Naive thymus-derived CD4-positive, alpha-beta T cell (primary cell): ENCODE data around the gene BDKRB2. TPM values are rescaled to one million over a fixed set of nuclear protein-coding genes. Genes with fewer than 3 reads are reported as not detected.

ENCODE experiments used
- ATAC-seq: fragments of 150-1000 bp; cut with Tn5 transposase; 2 replicates; pipeline ENCODE4 v1.10.0; 2021; ENCODE audit warnings: mild to moderate bottlenecking, moderate library complexity
- CTCF ChIA-PET: fragments of 350-600 bp; sonication (Branson Sonifier 250); formaldehyde crosslinking; loops from one replicate; lab custom pipeline; 2021; ENCODE audit warnings: antibody characterized with exemption; lab: Charles Lee
- POLR2A ChIA-PET: fragments of 350-600 bp; sonication (Branson Sonifier 250); formaldehyde crosslinking; loops from one replicate; lab custom pipeline; 2021; ENCODE audit warnings: antibody characterized with exemption, inconsistent platforms; lab: Charles Lee
- DNase-seq, 9 donors: peaks; one replicate each; pipeline versions ENCODE4 v3.0.0 to v3.0.0-alpha.2; 2020 to 2022; ENCODE audit warnings: mixed read lengths in 1 of 9
- H3K27ac ChIP-seq: one replicate; pipeline ENCODE4 v1.7.0; 2013; ENCODE audit warnings: mild to moderate bottlenecking, low read depth, low read length, moderate library complexity
- H3K27me3 ChIP-seq, 2 donors: one replicate each; pipeline ENCODE4 v1.7.0; 2013; ENCODE audit warnings: low read length in 2 of 2, mild to moderate bottlenecking in 2 of 2, moderate library complexity in 2 of 2; ENCODE audit not compliant: control insufficient read depth in 2 of 2, insufficient read depth in 2 of 2
- H3K36me3 ChIP-seq, 3 experiments: 1 replicate in 2 of 3; 2 replicates in 1 of 3; pipeline ENCODE4 v1.7.0; 2013; ENCODE audit warnings: low read length in 3 of 3, mild to moderate bottlenecking in 3 of 3, moderate library complexity in 1 of 3; ENCODE audit not compliant: insufficient read depth in 3 of 3, control insufficient read depth in 2 of 3
- H3K4me1 ChIP-seq, 2 donors: one replicate each; pipeline ENCODE4 v1.7.0; 2013; ENCODE audit warnings: low read length in 2 of 2, mild to moderate bottlenecking in 2 of 2, moderate library complexity in 1 of 2; ENCODE audit not compliant: control insufficient read depth in 2 of 2, insufficient read depth in 2 of 2
- H3K4me3 ChIP-seq: 2 replicates; pipeline ENCODE4 v1.7.0; 2013; ENCODE audit warnings: mild to moderate bottlenecking, low read length
- H3K9me3 ChIP-seq, 3 experiments: 1 replicate in 2 of 3; 2 replicates in 1 of 3; pipeline ENCODE4 v1.7.0; 2013; ENCODE audit warnings: low read length in 3 of 3; ENCODE audit not compliant: control insufficient read depth in 2 of 3
- H3K27ac Mint-ChIP-seq, 9 donors: one replicate each; pipeline ENCODE4 v1.8.0; 2020 to 2022; ENCODE audit warnings: mixed read lengths in 9 of 9, mild to moderate bottlenecking in 8 of 9, moderate library complexity in 5 of 9, inconsistent platforms in 2 of 9
- H3K27me3 Mint-ChIP-seq, 5 donors: one replicate each; pipeline ENCODE4 v1.8.0; 2021 to 2022; ENCODE audit warnings: mixed read lengths in 5 of 5, mild to moderate bottlenecking in 1 of 5
- H3K36me3 Mint-ChIP-seq, 5 donors: one replicate each; pipeline ENCODE4 v1.8.0; 2020 to 2022; ENCODE audit warnings: mixed read lengths in 5 of 5, mild to moderate bottlenecking in 3 of 5, inconsistent platforms in 1 of 5
- H3K4me1 Mint-ChIP-seq, 7 donors: one replicate each; pipeline ENCODE4 v1.8.0; 2020 to 2022; ENCODE audit warnings: mixed read lengths in 7 of 7, mild to moderate bottlenecking in 3 of 7, inconsistent platforms in 1 of 7
- H3K4me3 Mint-ChIP-seq, 10 donors: one replicate each; pipeline ENCODE4 v1.8.0; 2020 to 2022; ENCODE audit warnings: mild to moderate bottlenecking in 10 of 10, mixed read lengths in 10 of 10, moderate library complexity in 6 of 10, inconsistent platforms in 2 of 10
- H3K9me3 Mint-ChIP-seq, 11 donors: one replicate each; pipeline ENCODE4 v1.8.0; 2020 to 2022; ENCODE audit warnings: mixed read lengths in 11 of 11, mild to moderate bottlenecking in 4 of 11, inconsistent platforms in 1 of 11, moderate library complexity in 1 of 11
- intact Hi-C, 2 donors: fragments of 100-400 bp; cut with micrococcal nuclease; formaldehyde crosslinking; loops; one replicate each; pipeline ENCODE4 v1.15.1; 2023
- polyA plus RNA-seq, 2 donors: library from polyadenylated mRNA; unstranded; fragments of 300-500 nt; fragmentation: Illumina TruSeq; gene quantifications; one replicate each; pipeline ENCODE4 v1.2.3, GENCODE V29; 2021
- total RNA-seq, 6 experiments: library from RNA in 5 of 6; stranded (reverse) in 5 of 6; gene quantifications; 1 replicate in 5 of 6; 2 replicates in 1 of 6; pipeline ENCODE4 v1.2.3 and lab custom pipeline; 2021 to 2026

Gene BDKRB2
- total and polyA plus RNA-seq, 7 experiments from 2014 or later = 0.08 TPM; not detected in 6

DNA sequence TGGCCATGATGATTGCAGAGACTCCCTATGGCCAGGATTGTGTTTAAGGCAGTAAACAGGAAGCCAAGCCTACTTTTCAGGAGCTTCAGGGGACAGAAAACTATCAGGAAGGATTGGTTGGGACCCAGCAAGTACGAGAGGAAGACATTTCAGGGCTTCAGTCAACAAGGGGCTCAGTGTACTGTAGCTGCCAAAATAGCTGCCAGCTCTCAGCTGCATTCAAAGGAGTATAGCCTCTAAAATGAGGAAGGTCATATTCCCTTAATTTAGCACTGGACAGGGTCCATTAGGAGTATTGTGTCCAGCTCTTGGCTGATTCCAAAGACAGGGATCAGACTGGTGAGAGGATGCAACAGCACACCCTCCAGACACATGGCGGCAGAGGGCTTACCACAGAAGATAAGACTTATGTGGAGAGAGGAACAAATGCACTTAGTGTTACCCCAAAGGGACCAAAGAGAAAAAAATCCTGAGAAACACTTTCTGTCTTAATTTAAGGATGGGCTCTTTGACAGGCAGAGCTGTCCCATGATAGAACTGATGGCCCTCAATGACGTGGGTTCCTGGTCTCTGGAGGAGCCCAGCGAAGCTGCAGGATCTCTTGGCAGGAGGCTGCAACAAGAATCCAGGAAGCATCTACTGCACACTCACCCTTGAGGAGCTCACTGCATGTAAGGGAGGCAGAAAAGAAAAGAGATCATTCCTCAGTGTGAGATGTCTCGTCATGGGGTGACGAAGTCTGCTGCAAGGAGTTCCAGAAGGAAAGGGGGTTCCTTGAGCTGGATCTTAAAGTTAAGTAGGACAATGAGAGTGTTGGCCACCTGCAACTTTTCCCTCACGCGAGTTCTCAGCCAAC lies 66.2 kb downstream of the BDKRB2 start:
- Mint-ChIP-seq H3K27me3 (peaks cover 0 to 14% (median 0%) of the 10 kb centered on the region in 5 donors), H3K4me1 (peaks cover 0 to 5% (median 2%) of the 10 kb centered on the region in 7 donors), H3K36me3 (no peaks in the 10 kb centered on the region), H3K27ac (no peak overlapping the region), H3K9me3 (peaks cover 0 to 17% (median 3%) of the 10 kb centered on the region in 11 donors), H3K4me3 (no peak overlapping the region)
- Histone ChIP-seq H3K36me3 (no peaks in the 10 kb centered on the region), H3K4me3 (no peak overlapping the region), H3K27ac (no peak overlapping the region), H3K4me1 (peaks cover 0 to 2% of the 10 kb centered on the region in 2 donors), H3K9me3 (no peaks in the 10 kb centered on the region), H3K27me3 (no peaks in the 10 kb centered on the region)
- CTCF ChIA-PET = interaction anchor here (7.0 kb wide), 1 partner anchor 168 kb away, joined by 87 read pairs; no protein-coding TSS in a partner anchor
- no peak for ATAC-seq
- intact Hi-C loops = no loop called here
- POLR2A ChIA-PET = no interaction called here
- no peak for DNase-seq

DNA sequence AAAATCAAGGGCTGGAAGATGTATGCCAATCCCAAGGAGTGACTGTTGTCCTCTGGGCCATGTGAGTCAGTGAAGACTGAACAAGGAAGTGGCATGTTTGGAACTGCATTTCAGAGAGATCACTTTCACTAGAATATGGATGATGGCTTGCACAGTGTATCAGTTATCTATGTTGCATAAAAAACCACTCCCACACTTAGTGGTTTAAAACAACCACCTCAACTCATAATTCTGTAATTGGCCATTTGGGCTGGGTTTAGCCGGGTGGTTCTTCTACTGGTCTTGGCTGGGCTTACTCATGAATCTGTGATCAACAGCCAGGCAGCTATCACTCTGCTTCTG lies 66.8 kb downstream of the BDKRB2 start:
- H3K36me3 Mint-ChIP-seq = no peaks in the 10 kb centered on the region
- H3K4me3 ChIP-seq = no peak overlapping the region
- ChIA-PET CTCF (interaction anchor here (1.1 to 7.0 kb wide), 2 partner anchors 169 to 273 kb away, joined by 3 to 87 read pairs; no protein-coding TSS in a partner anchor), POLR2A (no interaction called here)
- ATAC-seq (no peak), DNase-seq (no peak)
- peaks cover 0 to 17% (median 3%) of the 10 kb centered on the region in 11 donors for H3K9me3 Mint-ChIP-seq
- no peak overlapping the region for H3K27ac ChIP-seq
- peaks cover 0 to 5% (median 2%) of the 10 kb centered on the region in 7 donors for H3K4me1 Mint-ChIP-seq
- H3K27me3 Mint-ChIP-seq = peaks cover 0 to 8% (median 0%) of the 10 kb centered on the region in 5 donors
- no peaks in the 10 kb centered on the region for H3K27me3 ChIP-seq
- H3K4me1 ChIP-seq = peaks cover 0 to 2% of the 10 kb centered on the region in 2 donors
- H3K9me3 ChIP-seq = no peaks in the 10 kb centered on the region
- H3K36me3 ChIP-seq = no peaks in the 10 kb centered on the region
- H3K4me3 Mint-ChIP-seq = no peak overlapping the region
- intact Hi-C loops = no loop called here
- H3K27ac Mint-ChIP-seq = no peak overlapping the region

DNA sequence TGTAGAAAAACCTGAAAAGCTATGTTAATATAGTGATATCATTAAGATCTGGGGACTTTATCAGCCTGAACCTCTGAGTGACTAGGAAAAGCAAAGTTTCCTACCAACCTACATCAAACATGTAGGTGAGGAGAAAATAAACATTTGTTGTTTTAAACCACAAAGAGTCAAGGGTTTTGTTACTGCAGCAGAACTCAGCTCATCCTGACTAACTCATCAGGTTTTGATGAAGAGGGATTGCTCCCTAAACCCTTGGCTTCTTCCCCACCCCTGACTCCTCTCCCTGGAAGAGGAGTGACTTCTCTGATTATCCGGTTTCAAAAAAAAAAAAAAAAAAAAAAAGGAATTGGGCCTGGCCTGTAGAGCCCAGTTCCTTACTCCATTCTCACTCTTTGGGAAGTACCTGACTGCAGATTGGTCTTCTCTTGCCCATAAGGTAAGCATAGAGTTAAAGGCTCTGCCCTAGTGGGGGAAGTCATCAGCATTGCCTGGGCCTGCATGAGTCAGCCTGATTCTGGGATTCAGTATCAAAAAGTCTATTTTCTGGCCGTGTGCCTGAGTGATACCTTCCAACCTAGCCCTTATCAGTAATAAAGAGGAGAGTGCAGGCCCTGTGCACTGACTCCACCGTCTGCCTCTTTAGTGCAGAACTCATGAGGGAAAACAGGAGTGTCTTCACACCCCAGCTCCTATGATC lies 68.3 kb downstream of the BDKRB2 start:
- intact Hi-C loops = no loop called here
- Histone ChIP-seq H3K4me3 (no peak overlapping the region), H3K4me1 (peaks cover 0 to 2% of the 10 kb centered on the region in 2 donors), H3K27me3 (no peaks in the 10 kb centered on the region), H3K36me3 (no peaks in the 10 kb centered on the region), H3K9me3 (peaks cover 0 to 6% (median 4%) of the 10 kb centered on the region in 3 experiments), H3K27ac (no peak overlapping the region)
- ChIA-PET POLR2A (interaction anchor here (0.9 kb wide), 1 partner anchor 172 kb away, joined by 3 read pairs; no protein-coding TSS in a partner anchor), CTCF (interaction anchor here (0.7 to 7.0 kb wide), 4 partner anchors 171 to 277 kb away, joined by 3 to 87 read pairs (median 4); no protein-coding TSS in a partner anchor)
- ATAC-seq (no peak), DNase-seq (no peak)
- H3K36me3 Mint-ChIP-seq = peaks cover 0 to 3% (median 0%) of the 10 kb centered on the region in 5 donors
- no peak overlapping the region for H3K4me3 Mint-ChIP-seq
- H3K27ac Mint-ChIP-seq = no peak overlapping the region
- peaks cover 0 to 24% (median 6%) of the 10 kb centered on the region in 11 donors for H3K9me3 Mint-ChIP-seq
- peaks cover 0 to 5% (median 0%) of the 10 kb centered on the region in 7 donors for H3K4me1 Mint-ChIP-seq
- no peaks in the 10 kb centered on the region for H3K27me3 Mint-ChIP-seq

DNA sequence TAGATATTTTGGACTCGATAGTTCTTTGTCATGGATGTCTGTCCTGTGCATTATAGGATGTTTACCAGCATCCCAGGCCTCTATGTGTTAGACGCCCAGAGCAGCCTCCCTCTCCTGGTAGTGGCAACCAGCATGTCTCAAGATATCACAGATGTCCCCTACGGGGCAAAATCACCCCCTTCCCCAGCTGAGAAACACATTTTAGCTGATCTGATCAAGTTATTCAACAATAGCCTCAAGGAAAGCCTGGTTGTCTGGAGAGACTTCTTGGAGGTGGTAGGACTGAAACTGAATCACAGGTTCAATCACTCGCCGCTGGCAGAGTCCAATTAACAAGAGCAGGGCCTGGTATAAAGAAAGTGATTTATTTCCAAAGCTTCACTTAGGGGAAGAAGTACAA lies 69.0 kb downstream of the BDKRB2 start:
- Histone ChIP-seq H3K36me3 (no peaks in the 10 kb centered on the region), H3K4me3 (no peak overlapping the region), H3K4me1 (peaks cover 0 to 2% of the 10 kb centered on the region in 2 donors), H3K27me3 (no peaks in the 10 kb centered on the region), H3K9me3 (peaks cover 0 to 14% (median 4%) of the 10 kb centered on the region in 3 experiments), H3K27ac (no peak overlapping the region)
- POLR2A ChIA-PET = no interaction called here
- CTCF ChIA-PET = interaction anchor here (0.6 to 7.0 kb wide), 8 partner anchors 15 to 321 kb away, joined by 3 to 87 read pairs (median 6); no protein-coding TSS in a partner anchor
- ATAC-seq (no peak), DNase-seq (no peak)
- Mint-ChIP-seq H3K27ac (peak overlapping the region in 1 of 9 donors; percentile 33), H3K9me3 (peaks cover 0 to 30% (median 9%) of the 10 kb centered on the region in 11 donors), H3K27me3 (no peaks in the 10 kb centered on the region), H3K36me3 (peaks cover 0 to 4% (median 0%) of the 10 kb centered on the region in 5 donors), H3K4me1 (peaks cover 0 to 5% (median 0%) of the 10 kb centered on the region in 7 donors), H3K4me3 (no peak overlapping the region)
- intact Hi-C loops = no loop called here

DNA sequence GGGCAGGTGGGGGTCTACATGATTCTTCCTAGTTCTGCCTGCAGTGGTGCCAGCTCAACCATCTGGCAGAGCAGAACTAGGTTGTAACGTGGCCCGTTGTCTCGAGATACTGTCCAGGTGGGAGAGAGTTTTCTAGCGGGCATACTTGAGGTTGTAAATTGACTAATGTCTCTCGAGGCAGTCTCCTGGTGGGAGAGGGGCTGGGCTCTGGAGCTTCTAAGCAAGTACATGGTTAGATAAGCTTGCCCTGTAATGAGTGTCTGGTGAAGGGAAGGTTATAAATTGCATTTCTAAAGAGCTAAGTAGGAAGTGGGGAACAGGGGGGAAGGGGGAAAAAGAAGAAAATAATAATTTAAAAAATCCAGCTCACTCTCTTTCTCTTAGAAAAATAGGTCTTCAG lies 69.5 kb downstream of the BDKRB2 start:
- no peaks in the 10 kb centered on the region for H3K27me3 Mint-ChIP-seq
- H3K27ac ChIP-seq = no peak overlapping the region
- H3K9me3 ChIP-seq = peaks cover 0 to 15% (median 4%) of the 10 kb centered on the region in 3 experiments
- H3K4me1 ChIP-seq = peaks cover 0 to 2% of the 10 kb centered on the region in 2 donors
- no peak overlapping the region for H3K4me3 ChIP-seq
- intact Hi-C loops = no loop called here
- ChIA-PET CTCF (interaction anchor here (0.6 to 7.0 kb wide), 9 partner anchors 129 to 321 kb away, joined by 3 to 87 read pairs (median 4); no protein-coding TSS in a partner anchor), POLR2A (interaction anchor here (0.9 kb wide), 1 partner anchor 10 kb away, joined by 4 read pairs; no protein-coding TSS in a partner anchor)
- H3K27me3 ChIP-seq = no peaks in the 10 kb centered on the region
- ATAC-seq (no peak), DNase-seq (no peak)
- H3K27ac Mint-ChIP-seq = no peak overlapping the region
- H3K36me3 ChIP-seq = no peaks in the 10 kb centered on the region
- peaks cover 0 to 4% (median under 1%) of the 10 kb centered on the region in 5 donors for H3K36me3 Mint-ChIP-seq
- peaks cover 0 to 5% (median 0%) of the 10 kb centered on the region in 7 donors for H3K4me1 Mint-ChIP-seq
- H3K4me3 Mint-ChIP-seq = no peak overlapping the region
- peaks cover 0 to 33% (median 11%) of the 10 kb centered on the region in 11 donors for H3K9me3 Mint-ChIP-seq

DNA sequence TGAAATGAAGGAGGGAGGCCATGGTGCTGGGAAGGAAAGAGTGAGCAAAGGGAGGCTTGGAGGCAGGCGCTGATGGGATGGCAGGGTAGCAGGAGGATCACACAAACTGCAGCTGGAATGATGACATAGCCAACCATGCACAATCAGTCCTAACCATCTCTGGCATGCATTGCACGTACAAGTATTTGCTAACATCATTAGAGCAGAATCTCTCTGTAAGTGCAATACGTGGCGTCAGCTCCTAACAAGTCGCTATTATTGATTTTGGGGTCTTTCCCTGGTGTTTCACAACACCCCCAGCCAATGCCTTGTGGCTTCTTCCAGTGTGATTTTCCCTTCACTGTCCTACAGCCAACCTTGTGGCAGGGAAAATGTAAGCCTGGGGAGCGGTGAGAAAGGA lies 69.9 kb downstream of the BDKRB2 start:
- POLR2A ChIA-PET = interaction anchor here (0.9 kb wide), 1 partner anchor 10 kb away, joined by 4 read pairs; no protein-coding TSS in a partner anchor
- Histone ChIP-seq H3K27ac (no peak overlapping the region), H3K36me3 (no peaks in the 10 kb centered on the region), H3K27me3 (no peaks in the 10 kb centered on the region), H3K4me1 (peaks cover 0 to 2% of the 10 kb centered on the region in 2 donors), H3K9me3 (peaks cover 0 to 15% (median 4%) of the 10 kb centered on the region in 3 experiments), H3K4me3 (no peak overlapping the region)
- intact Hi-C loops = no loop called here
- peaks cover 0 to 4% (median 4%) of the 10 kb centered on the region in 5 donors for H3K36me3 Mint-ChIP-seq
- peaks cover 0 to 5% (median 0%) of the 10 kb centered on the region in 7 donors for H3K4me1 Mint-ChIP-seq
- DNase-seq = no peak
- CTCF ChIA-PET = interaction anchor here (0.7 to 7.0 kb wide), 9 partner anchors 13 to 176 kb away, joined by 3 to 87 read pairs (median 3); no protein-coding TSS in a partner anchor
- peak overlapping the region in 1 of 9 donors; percentile 34 for H3K27ac Mint-ChIP-seq
- ATAC-seq = no peak
- peaks cover 0 to 33% (median 12%) of the 10 kb centered on the region in 11 donors for H3K9me3 Mint-ChIP-seq
- H3K4me3 Mint-ChIP-seq = no peak overlapping the region
- H3K27me3 Mint-ChIP-seq = no peaks in the 10 kb centered on the region
